ENCODE results near the gene ZIC4.

DNA sequence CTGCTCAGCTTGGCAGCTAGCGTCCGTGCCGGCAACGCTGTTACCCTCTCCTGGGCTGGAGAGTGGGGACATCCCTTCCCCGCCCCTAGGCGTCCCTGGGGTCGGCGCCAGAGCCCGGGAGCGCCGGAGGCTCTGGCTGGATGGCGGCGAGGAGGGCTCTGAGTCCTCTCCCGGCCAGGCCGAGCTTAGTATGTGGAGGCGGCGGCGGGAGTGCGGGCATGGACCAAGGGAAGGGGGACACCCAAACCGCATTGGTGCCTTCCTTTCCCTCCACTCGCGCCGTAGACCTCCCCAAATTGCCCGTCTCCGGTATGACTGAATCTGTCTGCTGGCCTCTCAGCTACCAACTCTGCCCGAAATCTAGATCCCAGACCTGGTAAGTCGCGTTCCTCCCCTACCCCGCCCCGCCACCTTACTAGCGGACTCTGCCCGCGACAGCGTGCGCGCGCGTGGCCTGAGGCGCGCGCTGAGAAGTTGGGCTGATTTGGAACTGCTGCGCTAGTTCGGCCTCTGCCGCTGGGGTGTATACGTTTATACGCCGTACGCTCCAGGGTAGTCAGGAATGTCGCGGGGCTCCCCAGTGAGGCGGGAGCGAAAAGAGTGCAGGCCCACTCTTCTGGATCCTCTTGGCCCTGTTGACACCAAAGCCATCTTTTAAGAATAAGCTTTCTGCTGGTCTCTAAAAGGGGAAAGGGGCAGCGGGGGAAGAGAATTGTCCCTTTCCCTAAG lies 15.0 kb upstream of the ZIC4 start:
- TF ChIP-seq, protein P1, sequence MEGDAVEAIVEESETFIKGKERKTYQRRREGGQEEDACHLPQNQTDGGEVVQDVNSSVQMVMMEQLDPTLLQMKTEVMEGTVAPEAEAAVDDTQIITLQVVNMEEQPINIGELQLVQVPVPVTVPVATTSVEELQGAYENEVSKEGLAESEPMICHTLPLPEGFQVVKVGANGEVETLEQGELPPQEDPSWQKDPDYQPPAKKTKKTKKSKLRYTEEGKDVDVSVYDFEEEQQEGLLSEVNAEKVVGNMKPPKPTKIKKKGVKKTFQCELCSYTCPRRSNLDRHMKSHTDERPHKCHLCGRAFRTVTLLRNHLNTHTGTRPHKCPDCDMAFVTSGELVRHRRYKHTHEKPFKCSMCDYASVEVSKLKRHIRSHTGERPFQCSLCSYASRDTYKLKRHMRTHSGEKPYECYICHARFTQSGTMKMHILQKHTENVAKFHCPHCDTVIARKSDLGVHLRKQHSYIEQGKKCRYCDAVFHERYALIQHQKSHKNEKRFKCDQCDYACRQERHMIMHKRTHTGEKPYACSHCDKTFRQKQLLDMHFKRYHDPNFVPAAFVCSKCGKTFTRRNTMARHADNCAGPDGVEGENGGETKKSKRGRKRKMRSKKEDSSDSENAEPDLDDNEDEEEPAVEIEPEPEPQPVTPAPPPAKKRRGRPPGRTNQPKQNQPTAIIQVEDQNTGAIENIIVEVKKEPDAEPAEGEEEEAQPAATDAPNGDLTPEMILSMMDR (IDR thresholded peaks at IDR 0.05 in 4 of 5, conservative IDR thresholded peaks at IDR 0.05 in 1 of 5) = no peak
- peak; percentile 41 to 45 for TF ChIP-seq POLR2A (IDR thresholded peaks at IDR 0.05)
